Naive B cell (primary cell): ENCODE results near the gene ACOT12. TPM values are rescaled to one million over a fixed set of nuclear protein-coding genes. Genes with fewer than 3 reads are reported as not detected.
"Not testable (repeated sequence)": the region's sequence is repeated elsewhere in the genome, so short reads cannot be mapped to it uniquely, and the experiment has no call there.

Experiments used
- ATAC-seq, 2 donors: fragments of 150-1000 bp; cut with Tn5 transposase; 2 replicates each; pipeline ENCODE4 v1.10.0; 2021; ENCODE audit warnings: low read depth in 2 of 2, mild to moderate bottlenecking in 2 of 2, moderate library complexity in 2 of 2
- DNase-seq: peaks from one replicate; pipeline ENCODE4 v3.0.0; 2022
- H3K27ac Mint-ChIP-seq, 6 donors: one replicate each; pipeline ENCODE4 v1.8.0; 2020 to 2022; ENCODE audit warnings: mild to moderate bottlenecking in 6 of 6, mixed read lengths in 6 of 6, moderate library complexity in 5 of 6, inconsistent platforms in 2 of 6
- H3K27me3 Mint-ChIP-seq, 3 donors: one replicate each; pipeline ENCODE4 v1.8.0; 2021 to 2022; ENCODE audit warnings: mixed read lengths in 3 of 3, mild to moderate bottlenecking in 1 of 3
- H3K36me3 Mint-ChIP-seq, 2 donors: one replicate each; pipeline ENCODE4 v1.8.0; 2020 to 2022; ENCODE audit warnings: mixed read lengths in 2 of 2, inconsistent platforms in 1 of 2, mild to moderate bottlenecking in 1 of 2
- H3K4me1 Mint-ChIP-seq, 3 donors: one replicate each; pipeline ENCODE4 v1.8.0; 2020 to 2022; ENCODE audit warnings: mixed read lengths in 3 of 3, inconsistent platforms in 1 of 3, mild to moderate bottlenecking in 1 of 3, moderate library complexity in 1 of 3
- H3K4me3 Mint-ChIP-seq, 8 donors: one replicate each; pipeline ENCODE4 v1.8.0; 2020 to 2022; ENCODE audit warnings: mild to moderate bottlenecking in 8 of 8, mixed read lengths in 8 of 8, moderate library complexity in 8 of 8, inconsistent platforms in 2 of 8
- H3K9me3 Mint-ChIP-seq, 7 donors: one replicate each; pipeline ENCODE4 v1.8.0; 2020 to 2022; ENCODE audit warnings: mixed read lengths in 7 of 7, mild to moderate bottlenecking in 5 of 7, inconsistent platforms in 2 of 7, moderate library complexity in 1 of 7
- polyA plus RNA-seq, 6 donors: library from polyadenylated mRNA; unstranded; fragments of 300-500 nt; fragmentation: Illumina TruSeq; gene quantifications; one replicate each; pipeline ENCODE4 v1.2.3, GENCODE V29; 2021; ENCODE audit warnings: low read depth in 6 of 6

Gene ACOT12
- polyA plus RNA-seq, 6 donors from 2014 or later: not detected

GRCh38 chr5:81315336-81315735 lies 78.6 kb downstream of the ACOT12 start:
- peaks cover 7 to 22% of the 10 kb centered on the region in 2 donors for H3K36me3 Mint-ChIP-seq
- no peak overlapping the region for H3K4me3 Mint-ChIP-seq
- no peak overlapping the region for H3K27ac Mint-ChIP-seq
- ATAC-seq (no peak), DNase-seq (no peak)
- no peaks in the 10 kb centered on the region for H3K4me1 Mint-ChIP-seq
- H3K27me3 Mint-ChIP-seq: no peaks in the 10 kb centered on the region
- no peaks in the 10 kb centered on the region for H3K9me3 Mint-ChIP-seq

DNA sequence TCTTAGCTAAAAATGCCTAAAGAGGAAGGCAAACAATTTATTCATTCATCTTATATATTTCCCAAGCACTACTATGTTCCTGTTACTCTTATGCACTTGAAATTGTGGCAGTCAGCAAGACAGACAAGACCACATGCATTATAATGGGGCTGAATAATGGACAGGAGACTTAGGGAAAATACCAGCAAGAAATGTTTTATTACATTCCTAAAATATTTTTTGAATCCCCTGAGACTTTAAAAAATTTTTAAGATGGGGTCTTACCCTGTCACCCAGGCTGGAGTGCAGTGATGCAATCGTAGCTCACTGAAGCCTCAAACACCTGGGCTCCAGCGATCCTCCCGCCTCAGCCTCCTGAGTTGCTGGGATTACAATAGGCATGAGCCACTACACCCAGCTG lies 79.4 kb downstream of the ACOT12 start:
- no peak for ATAC-seq

DNA sequence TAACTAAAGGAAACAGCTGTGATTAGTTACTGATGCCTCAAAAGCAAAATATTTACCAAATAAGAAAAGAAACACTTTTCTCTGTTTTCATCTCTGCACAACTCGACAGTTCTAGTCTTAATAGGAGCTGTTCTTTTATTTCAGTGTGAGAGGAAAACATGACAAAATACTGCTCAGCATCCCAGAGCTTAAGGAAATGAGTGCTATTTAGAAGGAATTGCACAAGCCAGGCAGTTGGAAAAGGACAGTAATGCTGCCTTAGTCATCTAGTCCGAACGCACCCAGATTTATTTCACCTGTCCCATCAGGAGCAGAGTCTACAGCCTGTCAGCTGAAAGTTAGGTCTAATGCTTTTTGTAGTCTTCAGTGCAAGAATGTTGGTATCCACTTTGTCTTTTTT lies 80.2 kb downstream of the ACOT12 start:
- Mint-ChIP-seq H3K27ac (no peak overlapping the region), H3K9me3 (no peaks in the 10 kb centered on the region), H3K27me3 (no peaks in the 10 kb centered on the region), H3K4me1 (no peaks in the 10 kb centered on the region), H3K36me3 (peaks cover 7 to 28% of the 10 kb centered on the region in 2 donors), H3K4me3 (no peak overlapping the region)
- DNase-seq: no peak
- no peak for ATAC-seq

More for the DNA sequence above, 79.4 kb downstream of the ACOT12 start:
- H3K27me3 Mint-ChIP-seq: no peaks in the 10 kb centered on the region
- H3K9me3 Mint-ChIP-seq: no peaks in the 10 kb centered on the region
- no peaks in the 10 kb centered on the region for H3K4me1 Mint-ChIP-seq
- H3K27ac Mint-ChIP-seq: no peak overlapping the region
- DNase-seq: no peak
- no peak overlapping the region for H3K4me3 Mint-ChIP-seq
- H3K36me3 Mint-ChIP-seq: peaks cover 7 to 22% of the 10 kb centered on the region in 2 donors

- H3K9me3 Mint-ChIP-seq: no peaks in the 10 kb centered on the region
- no peaks in the 10 kb centered on the region for H3K27me3 Mint-ChIP-seq
- no peak for ATAC-seq
- peaks cover 7 to 28% of the 10 kb centered on the region in 2 donors for H3K36me3 Mint-ChIP-seq
- H3K4me1 Mint-ChIP-seq: no peaks in the 10 kb centered on the region
- no peak for DNase-seq
- no peak overlapping the region for H3K27ac Mint-ChIP-seq
- no peak overlapping the region for H3K4me3 Mint-ChIP-seq
Observed at GRCh38 chr5:81313278-81313677, 80.7 kb downstream of the ACOT12 start.

DNA sequence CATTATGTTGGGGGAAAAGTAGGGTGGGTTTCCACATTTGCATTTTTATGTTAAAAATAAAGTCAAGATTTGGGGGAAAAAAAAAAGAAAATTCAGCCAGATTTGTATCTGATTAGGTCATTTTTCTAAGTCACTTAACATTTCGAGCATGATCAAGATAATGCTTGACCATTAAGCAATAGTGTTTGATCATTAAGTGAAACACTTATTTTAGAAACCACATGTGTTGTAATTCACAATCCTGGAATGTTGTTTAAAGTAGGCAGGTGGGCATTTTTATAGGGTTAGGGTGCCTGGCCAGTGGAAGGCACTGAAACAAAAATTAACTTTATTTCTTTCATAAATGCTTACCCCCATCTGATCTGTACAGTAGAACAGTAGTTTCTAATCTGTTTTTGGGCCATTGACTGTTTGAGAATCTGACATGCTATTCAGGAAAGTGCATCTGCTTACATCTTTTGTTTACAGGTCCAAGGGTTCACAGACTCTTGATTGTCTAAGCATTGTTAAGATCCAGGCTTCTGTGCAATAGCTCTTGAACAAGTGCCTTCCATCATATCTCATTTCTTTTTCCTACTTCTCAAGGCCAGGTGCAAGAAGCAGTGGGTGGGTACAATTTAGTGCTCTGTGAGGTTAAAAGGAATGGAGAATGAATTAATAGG lies 83.4 kb downstream of the ACOT12 start:
- no peaks in the 10 kb centered on the region for H3K4me1 Mint-ChIP-seq
- H3K36me3 Mint-ChIP-seq: peaks cover 7 to 28% of the 10 kb centered on the region in 2 donors
- no peak overlapping the region for H3K4me3 Mint-ChIP-seq
- no peak for DNase-seq
- no peak overlapping the region for H3K27ac Mint-ChIP-seq
- H3K27me3 Mint-ChIP-seq: no peaks in the 10 kb centered on the region
- H3K9me3 Mint-ChIP-seq: no peaks in the 10 kb centered on the region
- no peak for ATAC-seq

DNA sequence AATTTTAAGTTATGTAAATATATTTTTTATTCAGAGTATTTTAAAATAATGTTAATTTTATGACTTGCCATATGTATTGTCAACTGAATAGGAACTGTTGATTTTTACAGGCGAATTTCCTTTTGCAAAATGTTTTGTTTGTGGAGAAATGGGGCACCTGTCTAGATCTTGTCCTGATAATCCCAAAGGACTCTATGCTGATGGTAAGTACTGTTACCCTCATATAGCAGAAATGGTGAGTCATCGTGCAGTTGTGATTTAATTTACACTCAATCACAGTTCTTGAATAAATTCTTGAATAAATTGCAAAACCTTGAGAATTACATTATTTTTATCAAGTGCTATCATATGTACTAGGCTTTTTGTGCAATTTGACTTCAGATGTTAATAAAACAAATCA lies 85.1 kb downstream of the ACOT12 start:
- Mint-ChIP-seq H3K9me3 (no peaks in the 10 kb centered on the region), H3K4me1 (peaks cover 0 to 6% (median 3%) of the 10 kb centered on the region in 3 donors), H3K4me3 (no peak overlapping the region), H3K27me3 (no peaks in the 10 kb centered on the region), H3K36me3 (peaks cover 8 to 22% of the 10 kb centered on the region in 2 donors), H3K27ac (no peak overlapping the region)
- ATAC-seq (no peak), DNase-seq (no peak)

DNA sequence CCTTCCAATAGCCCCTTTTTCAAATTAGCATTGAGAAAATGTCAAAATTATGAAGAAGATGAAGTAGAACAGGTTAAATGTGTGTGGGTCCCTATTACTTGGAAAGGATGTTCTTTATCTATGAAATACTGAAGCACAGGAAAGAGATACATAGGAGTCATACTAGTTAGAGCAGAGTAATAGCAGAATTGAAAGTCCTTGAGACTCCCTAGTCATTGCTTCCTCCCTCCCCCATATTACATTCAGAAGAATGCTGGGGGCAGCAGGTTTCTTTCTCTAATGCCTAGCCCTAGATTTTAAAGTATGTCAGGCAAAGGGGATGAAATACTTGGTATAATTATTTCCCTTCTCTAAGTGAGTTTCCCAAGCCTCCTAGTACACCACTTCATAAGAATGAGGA lies 88.1 kb downstream of the ACOT12 start:
- H3K4me1 Mint-ChIP-seq: peaks cover 7 to 22% (median 21%) of the 10 kb centered on the region in 3 donors
- ATAC-seq (no peak), DNase-seq (no peak)
- H3K36me3 Mint-ChIP-seq: peaks cover 8 to 9% of the 10 kb centered on the region in 2 donors
- H3K9me3 Mint-ChIP-seq: no peaks in the 10 kb centered on the region
- H3K4me3 Mint-ChIP-seq: peak overlapping the region in 1 of 8 donors; percentile 38
- no peaks in the 10 kb centered on the region for H3K27me3 Mint-ChIP-seq
- no peak overlapping the region for H3K27ac Mint-ChIP-seq

GRCh38 chr5:81303563-81303962 lies 90.4 kb downstream of the ACOT12 start:
- ATAC-seq: no peak
- peaks cover 22 to 40% (median 36%) of the 10 kb centered on the region in 3 donors for H3K4me1 Mint-ChIP-seq
- H3K27me3 Mint-ChIP-seq: no peaks in the 10 kb centered on the region

GRCh38 chr5:81302596-81302995 lies 91.3 kb downstream of the ACOT12 start:
- Mint-ChIP-seq H3K27me3 (no peaks in the 10 kb centered on the region), H3K36me3 (peaks cover 4 to 8% of the 10 kb centered on the region in 2 donors), H3K4me3 (peak overlapping the region in 7 of 8 donors; percentile 90 to 99 (median 95)), H3K27ac (peak overlapping the region in 2 of 6 donors; percentile 94 to 97), H3K4me1 (peaks cover 25 to 41% (median 36%) of the 10 kb centered on the region in 3 donors), H3K9me3 (no peaks in the 10 kb centered on the region)
- DNase-seq: no peak
- no peak for ATAC-seq

More at GRCh38 chr5:81303563-81303962, 90.4 kb downstream of the ACOT12 start:
- Mint-ChIP-seq H3K36me3 (peaks cover 4 to 8% of the 10 kb centered on the region in 2 donors), H3K27ac (no peak overlapping the region), H3K4me3 (peak overlapping the region in 5 of 8 donors; percentile 30 to 91 (median 51)), H3K9me3 (no peaks in the 10 kb centered on the region)
- no peak for DNase-seq

GRCh38 chr5:81301271-81302015 lies 92.5 kb downstream of the ACOT12 start, which contains the start of gene ZCCHC9:
Gene ZCCHC9 (plus strand): TSS chr5:81301587. CDS start chr5:81304758, 3,171 bp downstream.
- DNase-seq (peak; percentile 90), ATAC-seq (peak; percentile 94 to 95)
- H3K4me3 Mint-ChIP-seq: peak within 1 kb of the TSS; percentile 90 to 99 (median 96)
- peaks cover 25 to 41% (median 36%) of the 10 kb centered on the region in 3 donors for H3K4me1 Mint-ChIP-seq
- H3K36me3 Mint-ChIP-seq: peaks cover 4 to 8% of the 10 kb centered on the region in 2 donors
- peak within 1 kb of the TSS; percentile 88 to 97 (median 96) for H3K27ac Mint-ChIP-seq
- no peaks in the 10 kb centered on the region for H3K27me3 Mint-ChIP-seq
- H3K9me3 Mint-ChIP-seq: no peaks in the 10 kb centered on the region

GRCh38 chr5:81300921-81301270 lies 93.0 kb downstream of the ACOT12 start:
- DNase-seq: no peak
- Mint-ChIP-seq H3K4me1 (peaks cover 25 to 41% (median 36%) of the 10 kb centered on the region in 3 donors), H3K4me3 (peak overlapping the region; percentile 90 to 99 (median 96)), H3K27me3 (no peaks in the 10 kb centered on the region), H3K36me3 (peaks cover 4 to 8% of the 10 kb centered on the region in 2 donors), H3K27ac (peak overlapping the region; percentile 88 to 97 (median 96)), H3K9me3 (no peaks in the 10 kb centered on the region)
- no peak for ATAC-seq

- no peak for DNase-seq
- ATAC-seq: no peak
- Mint-ChIP-seq H3K27ac (no peak overlapping the region), H3K27me3 (no peaks in the 10 kb centered on the region), H3K4me3 (no peak overlapping the region), H3K9me3 (peaks cover 5 to 15% (median 12%) of the 10 kb centered on the region in 7 donors), H3K4me1 (peaks cover 27 to 35% (median 33%) of the 10 kb centered on the region in 3 donors), H3K36me3 (peaks cover 17 to 21% of the 10 kb centered on the region in 2 donors)
Observed at GRCh38 chr5:81297531-81297930, 96.4 kb downstream of the ACOT12 start.

DNA sequence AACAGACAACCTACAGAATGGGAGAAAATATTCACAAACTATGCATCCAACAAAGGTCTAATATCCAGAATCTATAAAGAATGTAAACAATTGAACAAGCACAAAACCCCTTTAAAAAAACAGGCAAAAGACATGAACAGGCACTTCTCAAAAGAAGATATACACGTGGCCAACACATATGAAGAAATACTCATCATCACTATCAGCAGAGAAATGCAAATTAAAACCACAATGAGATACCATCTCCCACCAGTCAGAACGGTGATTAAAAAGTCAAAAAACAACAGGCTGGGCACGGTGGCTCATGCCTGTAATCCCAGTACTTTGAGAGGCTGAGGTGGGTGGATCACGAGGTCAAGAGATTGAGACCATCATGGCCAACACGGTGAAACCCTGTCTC lies 99.9 kb downstream of the ACOT12 start:
- peaks cover 21 to 35% (median 29%) of the 10 kb centered on the region in 3 donors for H3K4me1 Mint-ChIP-seq
- ATAC-seq, H3K4me3 Mint-ChIP-seq, H3K27ac Mint-ChIP-seq, H3K27me3 Mint-ChIP-seq, DNase-seq: not testable (repeated sequence)
- H3K36me3 Mint-ChIP-seq: peaks cover 37 to 41% of the 10 kb centered on the region in 2 donors
- H3K9me3 Mint-ChIP-seq: peaks cover 13 to 43% (median 32%) of the 10 kb centered on the region in 7 donors
